ENCODE measurements around the gene KAZN. TPM values are rescaled to one million over a fixed set of nuclear protein-coding genes. Genes with fewer than 3 reads are reported as not detected.

Gene KAZN
- total and polyA plus RNA-seq, 8 donors: 11.1 to 37.5 (median 30.2) TPM

GRCh38 chr1:15148475-15148874, 550.0 kb downstream of the KAZN start:
- peaks cover 0 to 26% of the 10 kb centered on the region in 2 donors for H3K27me3 ChIP-seq
- DNase-seq (no peak), ATAC-seq (no peak)
- no peak overlapping the region for H3K27ac ChIP-seq
- TF ChIP-seq CTCF (IDR thresholded peaks at IDR 0.05): no peak
- intact Hi-C loops (cut with DNase I): no loop called here
- peaks cover 9 to 13% of the 10 kb centered on the region in 2 donors for H3K4me1 ChIP-seq
- no peaks in the 10 kb centered on the region for H3K36me3 ChIP-seq
- H3K4me3 ChIP-seq: no peak overlapping the region
- H3K9me3 ChIP-seq: no peaks in the 10 kb centered on the region

- DNase-seq (no peak), ATAC-seq (no peak)
- Histone ChIP-seq H3K4me1 (peaks cover 9 to 17% of the 10 kb centered on the region in 2 donors), H3K27ac (no peak overlapping the region), H3K27me3 (peaks cover 0 to 30% of the 10 kb centered on the region in 2 donors), H3K4me3 (no peak overlapping the region), H3K36me3 (no peaks in the 10 kb centered on the region), H3K9me3 (no peaks in the 10 kb centered on the region)
- no peak for TF ChIP-seq CTCF (IDR thresholded peaks at IDR 0.05)
- intact Hi-C loops (cut with DNase I): no loop called here
Observed at GRCh38 chr1:15148941-15149340, 550.5 kb downstream of the KAZN start.

GRCh38 chr1:15150376-15150775, 551.9 kb downstream of the KAZN start:
- intact Hi-C loops (cut with DNase I): loop anchor here (5.0 to 10.0 kb wide), 2 partner anchors 114 to 122 kb away; no protein-coding TSS in a partner anchor
- Histone ChIP-seq H3K27ac (no peak overlapping the region), H3K4me1 (peaks cover 9 to 32% of the 10 kb centered on the region in 2 donors), H3K27me3 (peaks cover 0 to 45% of the 10 kb centered on the region in 2 donors), H3K4me3 (no peak overlapping the region), H3K9me3 (no peaks in the 10 kb centered on the region), H3K36me3 (no peaks in the 10 kb centered on the region)
- no peak for TF ChIP-seq CTCF (IDR thresholded peaks at IDR 0.05)
- DNase-seq (no peak), ATAC-seq (no peak)

- no peaks in the 10 kb centered on the region for H3K36me3 ChIP-seq
- H3K27me3 ChIP-seq: peaks cover 0 to 46% of the 10 kb centered on the region in 2 donors
- intact Hi-C loops (cut with DNase I): loop anchor here (5.0 to 10.0 kb wide), 2 partner anchors 113 to 121 kb away; no protein-coding TSS in a partner anchor
- no peak overlapping the region for H3K27ac ChIP-seq
- no peak for ATAC-seq
- H3K4me1 ChIP-seq: peaks cover 9 to 42% of the 10 kb centered on the region in 2 donors
- no peak overlapping the region for H3K4me3 ChIP-seq
- DNase-seq: no peak
- no peaks in the 10 kb centered on the region for H3K9me3 ChIP-seq
- TF ChIP-seq CTCF (IDR thresholded peaks at IDR 0.05): no peak
Observed at GRCh38 chr1:15151377-15151806, 552.9 kb downstream of the KAZN start.

GRCh38 chr1:15151871-15152270, 553.4 kb downstream of the KAZN start:
- Histone ChIP-seq H3K36me3 (no peaks in the 10 kb centered on the region), H3K27ac (peak overlapping the region; percentile 83 to 94), H3K9me3 (no peaks in the 10 kb centered on the region), H3K27me3 (peaks cover 0 to 46% of the 10 kb centered on the region in 2 donors), H3K4me1 (peaks cover 9 to 46% of the 10 kb centered on the region in 2 donors), H3K4me3 (peak overlapping the region in 1 of 2 donors; percentile 80)
- TF ChIP-seq CTCF (IDR thresholded peaks at IDR 0.05): no peak
- ATAC-seq (no peak), DNase-seq (no peak)
- intact Hi-C loops (cut with DNase I): loop anchor here (5.0 to 10.0 kb wide), 2 partner anchors 113 to 120 kb away; no protein-coding TSS in a partner anchor

Data from left lung (tissue), 10 donors.